GM12891 (cell line): ENCODE results near the gene DGCR6.

Experiments used
- POLR2A ChIP-seq: IDR thresholded peaks from 2 replicates; pipeline ENCODE4 v1.6.1; 2011; ENCODE audit warnings: low read depth, low read length, control low read depth
- POLR2AphosphoS5 ChIP-seq: IDR thresholded peaks from 2 replicates; pipeline ENCODE4 v1.6.1; 2011; ENCODE audit warnings: low read depth, low read length, control low read depth
- POU2F2 ChIP-seq: IDR thresholded peaks from 2 replicates; pipeline ENCODE4 v1.6.1; 2011; ENCODE audit warnings: low read depth, mild to moderate bottlenecking, control low read depth, low read length, moderate library complexity
- SPI1 ChIP-seq: IDR thresholded peaks from 2 replicates; pipeline ENCODE4 v1.6.1; 2011; ENCODE audit warnings: low read depth, low read length, control low read depth
- TAF1 ChIP-seq: IDR thresholded peaks from 2 replicates; pipeline ENCODE4 v1.6.1; 2011; ENCODE audit warnings: low read depth, low read length, control low read depth

- TF ChIP-seq POLR2A = no peak
- no peak for TF ChIP-seq SPI1
- no peak for TF ChIP-seq POLR2AphosphoS5
- TF ChIP-seq TAF1 = no peak
- TF ChIP-seq POU2F2 = no peak
These were observed 18.0 kb upstream of the DGCR6 start for GRCh38 chr22:18888115-18888514.
